Right lobe of liver (tissue), 4 donors: Measurements from ENCODE around the gene NR1I2.

Experiments used
- CTCF ChIP-seq, 4 donors: fragments of 200-600 bp in 3 of 4; fragments of 450-650 bp in 1 of 4; IDR thresholded peaks; one replicate each; pipeline versions ENCODE4 v1.5.1 to v1.8.0; 2016 to 2022; ENCODE audit warnings: antibody characterized with exemption in 4 of 4, mild to moderate bottlenecking in 2 of 4
- POLR2A ChIP-seq: fragments of 450-650 bp; IDR thresholded peaks from one replicate; pipeline ENCODE4 v1.6.1; 2017; ENCODE audit warnings: antibody characterized with exemption, mild to moderate bottlenecking
- donor health status: DM: no; HTN: no; CAD: no.
- donor health status: DM: no; HTN: no; CAD: no.
- donor health status: DM: no; HTN: yes; CAD: no.

DNA sequence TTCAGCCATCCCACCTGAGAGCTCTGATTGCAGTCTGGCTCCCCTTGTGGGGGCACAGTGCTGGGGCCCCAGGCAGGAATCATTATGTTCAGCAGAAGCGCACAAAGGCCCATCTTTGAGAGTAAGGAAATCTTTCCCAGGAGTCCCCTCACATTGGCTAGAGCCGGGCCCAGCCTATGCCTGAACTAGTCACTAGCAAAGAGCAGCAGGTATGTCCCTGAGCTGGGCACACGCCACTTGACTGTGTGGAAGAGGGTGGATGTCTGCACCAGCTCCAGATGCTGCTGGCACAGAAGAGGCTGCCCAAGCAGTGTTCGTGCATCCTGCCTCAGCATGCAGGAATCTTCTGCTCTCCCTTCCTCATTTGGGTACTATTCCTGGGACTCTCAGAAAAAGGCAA, 26.3 kb downstream of the NR1I2 start:
- TF ChIP-seq CTCF (IDR thresholded peaks at IDR 0.05), result no peak
- no peak for TF ChIP-seq POLR2A
